Measurements from ENCODE around the gene HOXB7.

HOXB7 gene

GRCh38 chr17:48577946-48578615 lies 32.7 kb downstream of the HOXB7 start, which contains the start of gene HOXB4:
TSS of gene HOXB4 (minus strand) at chr17:48578350. CDS start at chr17:48578319, 31 bp downstream.
- peak within 1 kb of the TSS; percentile 79 for H3K4me3 ChIP-seq (ENCODE audit: low read depth, low read length)
- TF ChIP-seq CTCF (IDR thresholded peaks at IDR 0.05; ENCODE audit: low read depth, low read length), result no peak

- TF ChIP-seq CTCF (IDR thresholded peaks at IDR 0.05; ENCODE audit: low read depth, low read length), result no peak
- H3K4me3 ChIP-seq (ENCODE audit: low read depth, low read length), result peak overlapping the region; percentile 79
Observed at GRCh38 chr17:48577330-48577945, 33.4 kb downstream of the HOXB7 start.

- peak overlapping the region; percentile 79 for H3K4me3 ChIP-seq (ENCODE audit: low read depth, low read length)
- TF ChIP-seq CTCF (IDR thresholded peaks at IDR 0.05; ENCODE audit: low read depth, low read length), result no peak
Observed at GRCh38 chr17:48576479-48577309, 34.1 kb downstream of the HOXB7 start.

- peak overlapping the region; percentile 79 for H3K4me3 ChIP-seq (ENCODE audit: low read depth, low read length)
- no peak for TF ChIP-seq CTCF (IDR thresholded peaks at IDR 0.05; ENCODE audit: low read depth, low read length)
Observed at GRCh38 chr17:48575673-48576478, 34.9 kb downstream of the HOXB7 start.

- peak overlapping the region; percentile 79 for H3K4me3 ChIP-seq (ENCODE audit: low read depth, low read length)
Observed at GRCh38 chr17:48575066-48575582, 35.7 kb downstream of the HOXB7 start.

More at GRCh38 chr17:48575066-48575582, 35.7 kb downstream of the HOXB7 start:
- TF ChIP-seq CTCF (IDR thresholded peaks at IDR 0.05; ENCODE audit: low read depth, low read length), result no peak
